Smooth muscle cell (in vitro differentiated cells): Measurements from ENCODE around the gene CCDC9B. TPM values are rescaled to one million over a fixed set of nuclear protein-coding genes. Genes with fewer than 3 reads are reported as not detected.

ENCODE experiments used
- DNase-seq: peaks from one replicate; lab custom pipeline; 2025; ENCODE audit not compliant: unreplicated experiment; lab: John Stamatoyannopoulos, UW
- H2AFZ ChIP-seq: fragments of 200-600 bp; sonication (generic); 2 replicates; pipeline ENCODE4 v1.6.0; 2016; ENCODE audit warnings: antibody characterized with exemption, low read depth, mild to moderate bottlenecking
- H3F3A ChIP-seq: fragments of 200-600 bp; sonication (generic); 2 replicates; pipeline ENCODE4 v1.6.0; 2017; ENCODE audit warnings: antibody characterized with exemption, low read depth
- H3K27ac ChIP-seq: fragments of 200-600 bp; sonication (generic); 2 replicates; pipeline ENCODE4 v1.5.1; 2016; ENCODE audit warnings: low read depth, mild to moderate bottlenecking
- H3K27me3 ChIP-seq: fragments of 200-600 bp; sonication (generic); 2 replicates; pipeline ENCODE4 v1.6.1; 2016; ENCODE audit warnings: low read depth, mild to moderate bottlenecking
- H3K36me3 ChIP-seq: fragments of 200-600 bp; sonication (generic); 2 replicates; pipeline ENCODE4 v1.5.1; 2016; ENCODE audit warnings: low read depth
- H3K4me1 ChIP-seq: fragments of 200-600 bp; sonication (generic); 2 replicates; pipeline ENCODE4 v1.5.1; 2016; ENCODE audit warnings: low read depth
- H3K4me2 ChIP-seq: fragments of 200-600 bp; sonication (generic); 2 replicates; pipeline ENCODE4 v1.6.0; 2016; ENCODE audit warnings: mild to moderate bottlenecking
- H3K4me3 ChIP-seq: fragments of 200-600 bp; sonication (generic); 2 replicates; pipeline ENCODE4 v1.5.1; 2016; ENCODE audit warnings: mild to moderate bottlenecking
- H3K79me2 ChIP-seq: fragments of 200-600 bp; sonication (generic); 2 replicates; pipeline ENCODE4 v1.6.0; 2016; ENCODE audit warnings: low read depth, mild to moderate bottlenecking
- H3K9ac ChIP-seq: fragments of 200-600 bp; sonication (generic); 2 replicates; pipeline ENCODE4 v1.6.0; 2016; ENCODE audit warnings: low read depth
- H3K9me3 ChIP-seq: fragments of 200-600 bp; sonication (generic); replicated peaks from 2 replicates; pipeline ENCODE4 v1.5.1; 2016; ENCODE audit warnings: low read depth
- H4K20me1 ChIP-seq: fragments of 200-600 bp; sonication (generic); 2 replicates; pipeline ENCODE4 v1.6.0; 2016; ENCODE audit warnings: low read depth
- WGBS: methylation state at CpG from one replicate; pipeline ENCODE4 v1.1.7; 2016; ENCODE audit warnings: low lambda C conversion rate; 5-methylcytosine and 5-hydroxymethylcytosine counted together
- polyA plus RNA-seq: library from polyadenylated mRNA; unstranded; fragments of >200 nt; fragmentation: Nextera tagmentation; extraction: Ambion mirVana; gene quantifications from 2 replicates; pipeline ENCODE4 v1.2.1, GENCODE V29; 2016
- total RNA-seq: library from RNA; depleted of rRNA; stranded (reverse); fragments of >200 nt; gene quantifications from 2 replicates; pipeline ENCODE4 v1.2.3, GENCODE V29; 2014
- TF ChIP-seq, protein P1 (sequence below): fragments of 200-600 bp; sonication (generic); IDR thresholded peaks from 2 replicates; pipeline ENCODE4 v1.5.1; 2017; ENCODE audit warnings: borderline replicate concordance, mild to moderate bottlenecking, antibody characterized with exemption; ENCODE audit not compliant: insufficient read depth, poor library complexity, severe bottlenecking

Gene CCDC9B
- total and polyA plus RNA-seq, 2 experiments from 2014 or later, result 0.97 to 3.8 TPM

DNA sequence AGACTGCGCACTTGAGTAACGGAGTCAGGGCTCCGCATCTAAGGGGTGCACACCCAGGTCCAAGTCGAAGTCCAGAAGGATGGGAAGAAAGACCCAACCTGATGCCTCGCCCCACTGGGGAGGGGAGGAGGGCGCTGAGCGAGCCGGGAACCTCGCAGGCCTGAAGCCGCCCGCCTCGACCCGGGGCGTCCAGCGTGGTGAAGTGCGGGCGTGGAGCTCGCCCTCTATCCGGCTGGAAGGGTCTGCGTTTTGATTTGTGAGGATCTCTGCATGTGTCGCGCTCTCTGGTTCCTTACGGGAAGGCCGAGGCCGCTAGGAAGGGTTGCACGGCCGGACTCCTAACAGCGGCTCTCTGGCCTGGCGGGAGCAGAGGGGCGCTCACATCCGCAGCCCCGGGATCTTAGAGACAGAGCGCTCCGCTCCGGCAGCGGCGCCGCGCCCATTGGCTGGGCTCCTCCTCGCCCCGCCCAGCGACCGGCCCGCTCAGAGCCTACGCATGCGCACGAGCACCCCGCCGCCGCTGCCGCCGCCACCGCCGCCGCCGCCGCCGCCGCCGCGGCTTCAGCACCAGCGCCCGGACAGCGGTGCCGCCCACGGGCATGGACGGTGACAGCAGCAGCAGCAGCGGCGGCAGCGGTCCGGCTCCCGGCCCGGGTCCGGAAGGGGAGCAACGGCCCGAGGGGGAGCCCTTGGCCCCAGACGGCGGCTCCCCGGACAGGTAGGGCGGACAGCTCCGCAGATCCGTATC is 17.2 kb upstream of the CCDC9B start, which contains the start of gene DISP2:
Gene DISP2 (plus strand): TSS at position 497 of the 748 bp plus-strand sequence. CDS start 103 bp downstream, at position 600.
- Histone ChIP-seq H3K79me2 (no peaks in the 10 kb centered on the region), H3K36me3 (no peaks in the 10 kb centered on the region), H3K4me2 (peak within 1 kb of the TSS; percentile 96), H3F3A (no peaks in the 10 kb centered on the region), H3K9me3 (no peaks in the 10 kb centered on the region), H3K4me1 (no peaks in the 10 kb centered on the region), H3K9ac (no peak within 1 kb of the TSS), H3K27ac (no peak within 1 kb of the TSS), H3K4me3 (peak within 1 kb of the TSS; percentile 59), H2AFZ (peak within 1 kb of the TSS; percentile 98), H4K20me1 (no peaks in the 10 kb centered on the region), H3K27me3 (peaks cover 12% of the 10 kb centered on the region)
- DNase-seq, result peak; percentile 82
- 5% methylated on average over 69 of the region's 82 CpGs for WGBS
- TF ChIP-seq, protein P1, sequence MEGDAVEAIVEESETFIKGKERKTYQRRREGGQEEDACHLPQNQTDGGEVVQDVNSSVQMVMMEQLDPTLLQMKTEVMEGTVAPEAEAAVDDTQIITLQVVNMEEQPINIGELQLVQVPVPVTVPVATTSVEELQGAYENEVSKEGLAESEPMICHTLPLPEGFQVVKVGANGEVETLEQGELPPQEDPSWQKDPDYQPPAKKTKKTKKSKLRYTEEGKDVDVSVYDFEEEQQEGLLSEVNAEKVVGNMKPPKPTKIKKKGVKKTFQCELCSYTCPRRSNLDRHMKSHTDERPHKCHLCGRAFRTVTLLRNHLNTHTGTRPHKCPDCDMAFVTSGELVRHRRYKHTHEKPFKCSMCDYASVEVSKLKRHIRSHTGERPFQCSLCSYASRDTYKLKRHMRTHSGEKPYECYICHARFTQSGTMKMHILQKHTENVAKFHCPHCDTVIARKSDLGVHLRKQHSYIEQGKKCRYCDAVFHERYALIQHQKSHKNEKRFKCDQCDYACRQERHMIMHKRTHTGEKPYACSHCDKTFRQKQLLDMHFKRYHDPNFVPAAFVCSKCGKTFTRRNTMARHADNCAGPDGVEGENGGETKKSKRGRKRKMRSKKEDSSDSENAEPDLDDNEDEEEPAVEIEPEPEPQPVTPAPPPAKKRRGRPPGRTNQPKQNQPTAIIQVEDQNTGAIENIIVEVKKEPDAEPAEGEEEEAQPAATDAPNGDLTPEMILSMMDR, result no peak

DNA sequence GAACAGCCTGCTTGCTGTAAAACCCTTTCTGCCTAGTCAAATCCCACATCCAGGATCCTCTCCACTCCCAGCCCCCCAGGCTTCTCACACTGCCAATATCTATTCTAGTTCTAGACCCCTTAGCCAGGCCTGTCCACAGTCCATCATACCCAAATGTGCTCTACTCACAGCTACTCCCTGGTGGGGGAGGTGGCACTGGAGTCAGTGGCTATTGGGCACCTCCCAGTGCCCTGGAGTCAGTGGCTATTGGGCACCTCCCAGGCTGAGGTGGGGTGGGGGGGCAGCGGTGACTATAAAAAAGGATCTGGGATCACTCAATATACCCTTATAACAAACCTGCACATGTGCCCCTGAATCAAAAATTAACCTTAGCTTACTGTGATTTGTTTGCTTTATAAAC is 16.5 kb upstream of the CCDC9B start:
- H3K27me3 ChIP-seq, result peaks cover 12% of the 10 kb centered on the region
- no peaks in the 10 kb centered on the region for H3K36me3 ChIP-seq
- H3F3A ChIP-seq, result no peaks in the 10 kb centered on the region
- H3K79me2 ChIP-seq, result no peaks in the 10 kb centered on the region
- 79% methylated on average over 1 of the region's 1 CpG for WGBS
- no peaks in the 10 kb centered on the region for H3K4me1 ChIP-seq
- peak overlapping the region; percentile 59 for H3K4me3 ChIP-seq
- H3K9ac ChIP-seq, result no peak overlapping the region
- no peaks in the 10 kb centered on the region for H3K9me3 ChIP-seq
- H3K27ac ChIP-seq, result no peak overlapping the region
- no peaks in the 10 kb centered on the region for H4K20me1 ChIP-seq
- peak overlapping the region; percentile 96 for H3K4me2 ChIP-seq
- no peak overlapping the region for H2AFZ ChIP-seq
- TF ChIP-seq, protein P1, result no peak
- no peak for DNase-seq

DNA sequence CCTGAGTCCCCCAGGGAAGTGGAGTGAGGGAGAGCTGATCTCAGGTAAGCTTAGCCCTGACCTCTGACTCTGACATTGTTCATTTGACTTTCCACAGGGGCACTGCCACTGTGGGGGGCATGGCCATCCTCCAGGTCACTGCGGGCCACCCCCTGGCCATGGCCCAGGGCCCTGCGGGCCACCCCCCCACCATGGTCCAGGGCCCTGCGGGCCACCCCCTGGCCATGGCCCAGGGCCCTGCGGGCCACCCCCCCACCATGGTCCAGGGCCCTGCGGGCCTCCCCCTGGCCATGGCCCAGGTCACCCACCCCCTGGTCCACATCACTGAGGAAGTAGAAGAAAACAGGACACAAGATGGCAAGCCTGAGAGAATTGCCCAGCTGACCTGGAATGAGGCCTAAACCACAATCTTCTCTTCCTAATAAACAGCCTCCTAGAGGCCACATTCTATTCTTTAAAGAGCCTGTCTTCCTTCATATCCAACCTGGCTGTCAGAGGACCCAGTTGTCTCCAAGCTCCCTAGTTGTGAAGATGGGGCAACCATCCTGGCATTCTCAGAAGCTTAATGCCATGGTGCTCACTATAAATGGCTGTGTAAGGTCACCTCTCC is 15.3 kb upstream of the CCDC9B start:
- Histone ChIP-seq H3K4me2 (no peak overlapping the region), H3K36me3 (no peaks in the 10 kb centered on the region), H3K27me3 (peaks cover 5% of the 10 kb centered on the region), H3F3A (no peaks in the 10 kb centered on the region), H3K79me2 (no peaks in the 10 kb centered on the region), H2AFZ (no peak overlapping the region), H3K4me1 (no peaks in the 10 kb centered on the region), H3K9me3 (no peaks in the 10 kb centered on the region), H3K9ac (no peak overlapping the region), H3K4me3 (no peak overlapping the region), H4K20me1 (no peaks in the 10 kb centered on the region), H3K27ac (no peak overlapping the region)
- TF ChIP-seq, protein P1, result no peak
- DNase-seq, result no peak
- WGBS, result 97% methylated on average over 5 of the region's 5 CpGs
